ENCODE data around the gene AGBL1.

The AGBL1 gene

DNA sequence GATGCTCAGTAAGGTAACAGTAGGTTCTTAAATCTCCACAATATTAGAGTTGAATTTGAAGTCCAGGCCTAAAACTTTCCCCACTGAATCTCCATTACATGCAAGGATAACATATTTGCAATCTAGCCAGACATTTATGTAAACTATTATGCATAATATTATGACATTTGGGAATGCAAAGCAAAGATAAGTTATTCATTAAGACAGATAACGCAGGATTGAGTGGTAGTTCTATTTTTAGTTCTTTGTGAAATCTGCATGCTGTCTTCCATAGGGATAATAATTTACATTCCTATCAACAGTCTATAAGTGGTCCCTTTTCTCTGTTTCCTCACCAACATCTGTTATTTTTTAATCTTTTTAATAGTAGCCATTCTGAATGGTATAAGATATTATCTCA is 333.5 kb downstream of the AGBL1 start:
- TF ChIP-seq, protein P1, sequence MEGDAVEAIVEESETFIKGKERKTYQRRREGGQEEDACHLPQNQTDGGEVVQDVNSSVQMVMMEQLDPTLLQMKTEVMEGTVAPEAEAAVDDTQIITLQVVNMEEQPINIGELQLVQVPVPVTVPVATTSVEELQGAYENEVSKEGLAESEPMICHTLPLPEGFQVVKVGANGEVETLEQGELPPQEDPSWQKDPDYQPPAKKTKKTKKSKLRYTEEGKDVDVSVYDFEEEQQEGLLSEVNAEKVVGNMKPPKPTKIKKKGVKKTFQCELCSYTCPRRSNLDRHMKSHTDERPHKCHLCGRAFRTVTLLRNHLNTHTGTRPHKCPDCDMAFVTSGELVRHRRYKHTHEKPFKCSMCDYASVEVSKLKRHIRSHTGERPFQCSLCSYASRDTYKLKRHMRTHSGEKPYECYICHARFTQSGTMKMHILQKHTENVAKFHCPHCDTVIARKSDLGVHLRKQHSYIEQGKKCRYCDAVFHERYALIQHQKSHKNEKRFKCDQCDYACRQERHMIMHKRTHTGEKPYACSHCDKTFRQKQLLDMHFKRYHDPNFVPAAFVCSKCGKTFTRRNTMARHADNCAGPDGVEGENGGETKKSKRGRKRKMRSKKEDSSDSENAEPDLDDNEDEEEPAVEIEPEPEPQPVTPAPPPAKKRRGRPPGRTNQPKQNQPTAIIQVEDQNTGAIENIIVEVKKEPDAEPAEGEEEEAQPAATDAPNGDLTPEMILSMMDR (conservative IDR thresholded peaks at IDR 0.05; ENCODE audit: low read depth, low read length): no peak
- no peak overlapping the region for H3K4me3 ChIP-seq (ENCODE audit: low read depth, low read length)

DNA sequence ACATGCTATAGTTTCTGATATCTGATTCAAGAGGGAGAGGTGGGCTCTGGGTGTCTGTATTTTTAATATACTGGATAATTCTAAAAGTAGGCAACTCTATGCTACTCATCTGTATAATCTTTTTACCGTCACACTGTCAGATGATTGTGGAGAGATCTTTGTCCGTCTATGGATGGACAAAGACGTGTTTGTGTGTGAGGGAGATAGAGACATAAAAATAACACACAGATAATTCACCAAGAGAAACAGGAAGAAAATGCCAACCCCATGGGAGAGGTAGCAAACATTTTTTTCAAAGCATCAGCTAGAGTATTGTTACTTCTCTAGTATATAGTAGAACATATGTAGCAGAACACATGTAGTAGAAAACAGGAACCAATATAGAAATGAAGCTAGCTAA is 346.1 kb downstream of the AGBL1 start:
- no peak for DNase-seq (ENCODE audit: low read depth)
- TF ChIP-seq, protein P1 (conservative IDR thresholded peaks at IDR 0.05; ENCODE audit: low read depth, low read length): no peak
- no peak overlapping the region for H3K4me3 ChIP-seq (ENCODE audit: low read depth, low read length)

More for the DNA sequence above, 333.5 kb downstream of the AGBL1 start:
- no peak for DNase-seq (ENCODE audit: low read depth)

DNA sequence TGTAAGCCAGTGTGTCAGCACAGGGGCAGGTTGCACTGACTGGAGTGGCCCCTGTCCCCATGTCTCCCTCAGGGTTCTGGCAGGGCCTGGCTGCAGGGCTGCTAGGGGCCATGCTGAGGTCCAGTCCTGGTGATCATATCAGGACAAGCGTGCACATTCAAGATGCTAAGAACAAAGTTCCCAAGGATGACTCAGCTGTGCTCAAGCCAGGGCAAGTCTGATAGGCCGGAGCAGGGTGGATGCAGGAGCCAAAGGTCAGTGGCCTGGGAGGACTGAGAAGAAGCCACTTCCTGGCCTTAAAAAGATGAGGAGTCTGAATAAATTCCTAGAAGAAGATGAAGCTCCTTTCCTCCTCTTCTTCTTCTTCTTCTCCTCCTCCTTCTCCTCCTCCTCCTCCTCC is 353.2 kb downstream of the AGBL1 start:
- no peak for DNase-seq (ENCODE audit: low read depth)
- TF ChIP-seq, protein P1 (conservative IDR thresholded peaks at IDR 0.05; ENCODE audit: low read depth, low read length): no peak
- no peak overlapping the region for H3K4me3 ChIP-seq (ENCODE audit: low read depth, low read length)

DNA sequence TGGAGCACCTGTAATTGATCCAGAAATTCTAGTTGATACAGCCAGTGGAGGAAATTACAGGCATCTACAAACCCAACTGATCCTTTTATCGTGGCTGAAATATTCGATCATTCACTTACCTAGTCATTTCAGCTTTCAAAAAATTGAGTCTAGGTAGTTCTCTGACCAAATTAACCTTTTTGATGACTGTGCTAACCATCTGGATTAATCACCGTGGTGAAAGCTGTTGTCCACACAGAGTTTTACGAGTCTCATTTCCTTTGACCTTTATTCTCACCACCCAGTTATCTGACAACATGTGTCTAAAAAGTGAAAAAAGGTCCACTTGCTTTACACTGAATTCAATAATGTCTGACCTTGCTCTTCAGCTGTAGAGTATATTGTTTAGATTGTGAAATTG is 354.3 kb downstream of the AGBL1 start:
- DNase-seq (ENCODE audit: low read depth): no peak
- TF ChIP-seq, protein P1 (conservative IDR thresholded peaks at IDR 0.05; ENCODE audit: low read depth, low read length): no peak
- H3K4me3 ChIP-seq (ENCODE audit: low read depth, low read length): no peak overlapping the region

DNA sequence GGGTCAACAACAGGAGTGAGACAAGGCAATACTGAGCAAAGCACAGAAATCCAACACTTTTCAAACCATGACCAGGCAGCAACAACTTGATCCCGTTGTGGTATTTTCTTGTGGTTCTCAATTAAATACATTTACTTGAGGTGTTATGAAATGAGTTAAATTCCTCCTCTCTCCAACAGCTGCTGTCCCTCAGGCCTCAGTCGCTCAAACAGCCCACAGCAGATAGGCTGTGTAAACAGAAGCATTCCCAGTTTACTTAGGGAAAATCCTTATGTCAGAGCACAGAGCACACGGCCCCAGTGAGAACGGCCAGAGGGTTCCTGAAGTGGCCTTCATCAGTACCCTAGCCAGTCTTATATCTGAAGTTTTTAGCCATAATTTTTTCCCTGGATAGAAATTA is 359.9 kb downstream of the AGBL1 start:
- DNase-seq (ENCODE audit: low read depth): no peak
- TF ChIP-seq, protein P1 (conservative IDR thresholded peaks at IDR 0.05; ENCODE audit: low read depth, low read length): no peak
- no peak overlapping the region for H3K4me3 ChIP-seq (ENCODE audit: low read depth, low read length)

DNA sequence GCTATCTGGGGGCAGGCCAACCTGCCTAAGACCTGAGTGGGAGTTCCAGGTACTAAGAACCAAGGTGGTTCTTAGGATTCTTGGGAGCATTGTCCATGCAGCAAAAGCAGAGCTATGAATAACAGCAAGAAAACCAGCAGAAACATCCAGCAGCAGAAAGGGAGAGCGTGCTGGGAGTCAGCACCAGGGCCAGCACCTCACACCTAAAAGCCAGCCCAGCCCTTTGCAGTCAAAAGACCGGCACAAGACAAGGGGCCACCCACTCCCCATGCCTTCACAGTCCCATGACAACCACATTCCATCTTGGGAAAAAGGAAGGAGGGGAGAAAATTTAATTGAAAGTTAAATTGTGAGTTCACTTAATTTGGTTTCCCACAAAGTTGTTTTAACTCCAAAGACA is 364.9 kb downstream of the AGBL1 start:
- TF ChIP-seq, protein P1 (conservative IDR thresholded peaks at IDR 0.05; ENCODE audit: low read depth, low read length): no peak
- no peak for DNase-seq (ENCODE audit: low read depth)
- no peak overlapping the region for H3K4me3 ChIP-seq (ENCODE audit: low read depth, low read length)

DNA sequence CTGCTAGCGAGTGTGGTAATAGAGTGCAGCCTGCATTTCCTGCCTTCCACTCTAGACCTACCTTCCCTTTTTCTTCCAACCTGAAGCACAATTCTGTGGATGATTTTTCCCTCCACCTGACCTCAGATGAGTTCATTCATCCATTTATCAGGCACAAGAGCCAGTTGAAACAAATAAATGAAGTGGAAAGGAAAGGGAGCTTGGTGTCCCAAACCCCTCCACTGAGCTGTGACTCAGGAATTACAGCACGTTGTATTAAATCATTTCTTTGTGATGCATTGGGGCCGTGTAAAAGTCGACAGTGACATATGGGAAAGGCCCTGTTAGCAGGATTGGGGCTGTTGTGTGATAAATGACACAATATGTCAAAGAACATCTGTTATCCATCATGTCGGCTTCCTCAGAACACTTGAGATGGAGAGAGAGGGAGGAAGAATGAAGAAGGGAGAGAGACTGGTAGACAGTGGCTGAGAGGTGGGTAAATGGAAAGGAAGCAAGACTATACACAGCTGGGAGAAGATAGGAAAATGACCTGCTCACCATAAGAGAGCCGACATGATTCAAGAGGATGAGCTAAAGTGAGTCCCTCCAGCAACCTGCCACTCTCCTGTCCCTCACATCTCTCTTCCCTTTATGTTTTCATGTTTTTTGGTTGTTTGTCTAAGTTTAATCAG is 366.0 kb downstream of the AGBL1 start:
- DNase-seq (ENCODE audit: low read depth): no peak
- H3K4me3 ChIP-seq (ENCODE audit: low read depth, low read length): no peak overlapping the region
- TF ChIP-seq, protein P1 (conservative IDR thresholded peaks at IDR 0.05; ENCODE audit: low read depth, low read length): no peak

Measured in choroid plexus epithelial cell (primary cell).